Left renal cortex interstitium (tissue), 4 donors: ENCODE measurements around the gene LCTL. TPM values are rescaled to one million over a fixed set of nuclear protein-coding genes. Genes with fewer than 3 reads are reported as not detected.

Experiments used
- DNase-seq, 4 donors: peaks; one replicate each; pipeline ENCODE4 v3.0.0-alpha.2; 2013; ENCODE audit warnings: low read depth in 4 of 4, low spot score in 2 of 4, missing footprints in 1 of 4
- polyA plus RNA-seq, 4 donors: library from polyadenylated mRNA; unstranded; fragments of 120-200 nt; gene quantifications; one replicate each; pipeline ENCODE4 v1.2.1, GENCODE V29; 2013; ENCODE audit not compliant: insufficient read length in 4 of 4

Gene LCTL
- polyA plus RNA-seq, 4 donors, result 0.17 to 0.77 (median 0.23) TPM

DNA sequence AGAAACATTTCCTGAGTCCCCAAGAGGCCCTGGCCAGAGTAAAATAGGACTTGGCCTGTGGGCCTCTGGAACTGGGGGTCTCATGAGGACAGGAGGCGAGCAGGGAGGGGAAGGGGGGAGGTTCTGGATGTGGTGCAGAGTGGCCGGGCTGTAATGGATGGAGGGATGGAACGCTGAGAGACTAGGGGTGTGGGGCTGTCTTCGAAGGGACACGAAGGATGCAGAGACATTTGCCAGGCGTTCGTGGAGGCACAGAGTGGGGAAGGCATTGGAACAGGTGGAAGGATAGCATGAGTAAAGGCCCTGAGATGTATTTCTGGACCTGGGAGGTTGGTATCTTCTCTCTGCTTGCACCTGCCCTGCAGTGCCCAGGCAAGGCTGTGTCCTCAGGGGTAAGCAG lies 2.1 kb upstream of the LCTL start:
- no peak for DNase-seq

- peak; percentile 11 to 55 (median 43) for DNase-seq
Observed at GRCh38 chr15:66566963-66567531, 1.2 kb upstream of the LCTL start.

DNA sequence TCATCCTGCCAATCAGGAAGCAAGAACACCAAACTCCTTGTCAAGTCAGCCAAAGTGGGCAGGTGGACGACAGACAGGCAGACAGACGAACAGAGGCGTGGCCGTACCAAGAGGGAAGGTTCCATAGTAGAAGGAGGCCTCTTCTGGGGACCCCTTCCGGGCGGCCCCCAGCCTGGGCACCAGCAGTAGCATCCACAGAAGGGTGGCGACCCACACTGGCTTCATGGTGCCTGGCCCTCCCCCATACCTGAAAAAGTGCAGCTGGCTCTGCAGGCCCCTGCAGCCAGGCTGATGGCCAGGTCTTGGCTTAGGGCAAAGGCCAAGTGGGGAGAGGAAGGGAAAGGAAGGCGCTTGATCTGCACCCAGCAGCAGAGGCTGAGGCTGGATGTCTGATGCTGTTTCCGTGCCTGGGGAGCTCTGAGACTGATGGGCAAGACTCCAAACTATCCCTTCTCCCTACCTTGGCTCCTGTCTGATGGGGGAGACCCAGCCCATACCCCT lies 607 bp downstream of the LCTL start:
- DNase-seq, result no peak

DNA sequence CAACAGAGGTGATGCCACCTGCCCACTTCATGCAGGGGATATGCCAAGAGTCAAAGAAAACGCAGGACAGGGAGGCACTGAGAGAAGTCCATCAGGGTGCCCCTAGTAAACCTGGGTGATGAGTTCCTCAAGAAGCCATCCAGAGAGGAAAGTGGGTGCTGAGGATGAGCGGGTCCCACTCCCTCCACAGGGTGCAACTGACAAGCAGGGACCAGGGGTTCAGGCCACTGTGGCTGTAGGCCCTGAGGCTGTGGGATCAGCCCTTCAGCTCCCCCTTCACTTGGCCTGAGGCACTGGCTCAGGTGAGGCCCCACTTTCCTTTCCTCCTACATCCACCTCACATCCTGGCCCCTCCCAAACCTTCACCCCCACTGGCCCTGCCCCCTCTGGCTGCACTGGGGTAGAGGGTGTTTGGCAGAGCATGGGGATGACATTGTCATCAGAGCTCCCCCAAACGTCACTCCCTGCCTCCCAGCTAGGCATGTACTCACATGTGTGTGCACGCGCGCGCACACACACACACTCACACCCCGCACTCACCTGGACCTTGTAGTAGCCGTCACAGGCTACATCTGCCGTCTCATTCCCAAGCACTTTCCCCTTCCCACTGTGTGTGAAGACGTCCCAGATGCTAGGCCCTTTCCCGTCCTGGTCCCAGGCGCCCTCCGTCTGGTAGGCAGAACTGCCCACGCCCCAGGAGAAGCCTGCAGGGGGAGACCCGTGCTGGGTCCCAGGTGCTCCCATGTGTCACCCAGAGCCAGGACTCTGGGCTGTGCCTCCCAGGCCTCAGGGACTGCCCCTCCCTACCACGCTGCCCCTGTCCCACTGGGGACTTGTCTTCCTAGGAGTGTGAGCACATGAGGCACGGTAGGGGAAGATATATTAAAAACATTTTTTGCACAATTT lies 1.4 kb downstream of the LCTL start:
- no peak for DNase-seq

- no peak for DNase-seq
Observed at GRCh38 chr15:66563566-66564110, 2.2 kb downstream of the LCTL start.

GRCh38 chr15:66563126-66563525 lies 2.7 kb downstream of the LCTL start:
- no peak for DNase-seq

- DNase-seq, result no peak
Observed at GRCh38 chr15:66560856-66561525, 4.8 kb downstream of the LCTL start.

DNA sequence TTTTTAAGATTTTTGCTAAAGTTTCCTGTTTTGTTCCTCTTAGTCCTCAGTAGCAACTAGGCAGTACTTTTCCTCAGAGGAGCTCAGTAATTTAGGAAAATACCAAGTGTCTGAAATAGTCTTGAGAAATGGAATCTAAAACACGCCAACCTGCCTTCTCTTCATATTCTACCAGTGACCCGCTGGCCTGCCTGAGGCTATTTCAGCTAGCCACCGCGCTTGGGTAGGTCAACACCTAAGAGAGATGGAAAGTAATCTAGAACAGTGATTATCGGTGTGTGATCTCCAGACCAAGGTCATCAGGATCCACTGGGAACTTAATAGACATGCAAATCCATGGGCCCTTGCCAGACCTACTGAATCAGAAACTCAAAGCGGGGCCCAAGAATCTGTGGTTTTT lies 7.5 kb downstream of the LCTL start:
- no peak for DNase-seq

GRCh38 chr15:66555685-66556084 lies 10.1 kb downstream of the LCTL start:
- no peak for DNase-seq

DNA sequence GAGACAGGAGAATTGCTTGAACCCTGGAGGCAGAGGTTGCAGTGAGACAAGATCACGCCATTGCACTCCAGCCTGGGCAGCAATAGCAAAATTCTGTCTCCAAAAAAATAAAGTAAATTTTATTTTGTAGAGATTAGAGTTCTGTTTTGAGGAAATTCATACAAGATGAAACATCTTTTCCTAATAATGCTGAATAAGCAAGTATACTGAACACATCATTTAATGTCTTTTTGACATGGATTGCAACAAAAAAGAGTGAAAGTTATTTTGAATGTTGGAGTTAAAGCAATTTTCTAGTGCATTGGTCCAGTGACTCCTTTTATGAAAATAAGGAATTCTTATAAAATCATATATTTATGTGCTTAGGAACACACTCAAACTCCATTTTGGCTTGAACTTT lies 20.5 kb downstream of the LCTL start:
- no peak for DNase-seq

DNA sequence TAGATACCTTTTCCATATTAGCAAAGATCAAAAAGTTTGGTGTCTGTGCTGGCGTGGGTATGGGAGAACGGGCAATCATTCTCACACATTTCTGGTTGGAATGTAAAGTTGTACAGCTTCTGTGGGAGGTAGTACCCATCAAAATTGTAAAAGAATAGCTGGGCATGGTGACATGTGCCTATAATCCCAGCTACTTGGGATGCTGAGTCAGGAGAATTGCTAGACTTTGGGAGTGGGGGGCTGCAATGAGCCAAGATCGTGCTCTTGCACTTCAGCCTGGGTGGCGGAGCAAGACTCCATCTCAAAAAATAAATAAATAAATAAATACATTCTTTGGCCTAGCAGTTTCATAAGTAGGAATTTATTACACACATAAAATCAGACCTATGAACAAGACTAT lies 22.9 kb downstream of the LCTL start:
- no peak for DNase-seq

DNA sequence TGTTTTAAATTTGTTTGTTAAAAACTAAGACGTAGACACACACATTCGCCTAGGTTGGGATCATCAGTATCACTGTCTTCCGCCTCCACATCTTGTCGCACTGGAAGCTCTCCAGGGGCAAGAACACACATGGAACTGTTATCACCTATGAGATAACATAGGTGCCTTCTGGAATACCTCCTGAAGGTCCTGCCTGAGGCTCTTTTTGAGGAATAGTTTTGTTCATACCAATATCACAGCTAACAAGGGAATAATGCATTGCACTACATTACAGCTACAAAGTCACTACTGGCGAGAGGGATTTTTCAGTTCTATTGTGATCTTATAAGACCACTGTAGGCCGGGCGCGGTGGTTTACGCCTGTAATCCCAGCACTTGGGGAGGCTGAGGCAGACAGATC lies 30.7 kb downstream of the LCTL start:
- DNase-seq, result no peak

- no peak for DNase-seq
Observed at GRCh38 chr15:66524838-66525237, 41.0 kb downstream of the LCTL start.

DNA sequence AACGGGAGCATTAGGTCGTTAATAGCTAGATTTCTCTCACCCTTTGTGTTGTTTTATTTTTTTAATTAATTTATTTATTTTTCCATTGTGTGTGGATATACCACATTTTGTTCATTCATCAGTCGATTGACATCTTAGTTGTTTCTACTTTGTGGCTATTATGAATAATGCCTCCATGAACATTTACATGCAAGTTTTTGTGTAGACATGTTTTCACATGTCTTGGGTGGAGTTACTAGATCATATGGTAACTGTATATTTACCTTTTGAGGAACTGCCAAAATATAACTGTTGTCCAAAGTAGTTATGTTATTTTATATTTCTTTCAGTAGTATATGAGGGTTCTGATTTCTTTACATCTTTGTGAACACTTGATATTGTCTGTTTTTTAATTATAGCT lies 41.9 kb downstream of the LCTL start:
- DNase-seq, result no peak

DNA sequence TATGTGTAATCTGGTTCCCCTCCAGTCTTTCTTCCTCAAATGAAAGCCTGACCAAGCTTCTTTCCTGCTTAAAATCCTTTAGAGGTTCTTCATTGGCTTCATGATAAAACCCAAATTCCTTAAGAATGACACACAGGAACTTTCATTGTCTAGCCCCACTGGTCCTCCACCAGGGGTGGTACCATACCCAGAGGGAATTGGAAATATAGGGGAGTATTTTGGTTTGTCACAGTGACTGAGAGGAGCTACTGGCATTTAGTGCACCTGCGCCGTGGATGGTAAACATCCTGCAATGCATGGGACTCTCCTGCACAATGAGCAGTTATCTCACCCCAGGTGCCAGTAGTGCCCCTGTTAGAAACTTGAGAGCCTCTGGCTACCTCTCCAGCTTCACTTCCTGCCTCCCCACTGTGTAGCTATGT lies 49.9 kb downstream of the LCTL start:
- no peak for DNase-seq

DNA sequence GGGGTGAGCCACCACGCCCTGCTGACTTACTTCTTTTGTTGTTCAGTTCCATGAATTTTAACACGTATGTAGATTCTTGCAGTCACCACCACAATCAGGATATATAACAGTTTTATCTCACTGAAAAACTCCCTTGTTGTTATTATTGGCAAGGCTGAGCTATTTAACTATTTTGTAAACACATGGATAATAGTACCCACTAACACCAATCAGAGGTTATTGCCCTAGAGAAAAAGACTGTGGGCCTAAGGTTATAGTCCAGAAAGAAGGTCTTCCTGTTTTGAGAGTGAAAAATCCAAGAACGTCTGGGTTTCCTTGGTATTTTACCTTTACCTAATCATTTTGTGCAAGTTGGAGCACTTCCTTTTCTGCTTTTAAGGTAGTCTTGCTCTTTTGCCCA lies 51.2 kb downstream of the LCTL start:
- no peak for DNase-seq

DNA sequence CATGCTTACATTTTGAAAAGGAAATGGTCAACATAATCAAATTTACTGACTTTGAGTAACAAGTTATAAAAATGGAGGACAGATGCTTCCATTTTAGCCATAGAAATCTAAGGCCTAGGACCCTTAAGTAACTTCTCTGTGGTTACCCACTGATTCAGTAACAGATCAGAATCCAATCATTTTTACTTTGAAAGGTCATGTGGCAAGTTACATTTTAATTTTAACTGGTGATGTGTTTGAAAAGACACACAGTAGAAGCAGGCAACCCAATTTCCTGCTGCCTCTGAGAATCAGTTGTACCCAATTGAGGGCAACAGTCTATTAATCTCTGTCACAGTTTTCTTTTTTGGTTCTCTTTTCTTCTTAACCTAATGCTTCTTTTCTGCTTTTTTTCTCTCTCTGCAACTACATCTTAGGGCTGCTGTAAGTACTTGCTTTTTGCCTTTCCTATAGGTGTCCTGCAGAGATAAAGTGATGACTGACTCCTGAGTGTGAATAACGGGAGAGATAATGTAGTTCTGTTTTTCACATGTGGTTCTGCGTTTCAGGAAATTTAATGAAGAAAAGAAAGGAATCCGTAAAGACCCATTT lies 57.4 kb downstream of the LCTL start:
- no peak for DNase-seq

DNA sequence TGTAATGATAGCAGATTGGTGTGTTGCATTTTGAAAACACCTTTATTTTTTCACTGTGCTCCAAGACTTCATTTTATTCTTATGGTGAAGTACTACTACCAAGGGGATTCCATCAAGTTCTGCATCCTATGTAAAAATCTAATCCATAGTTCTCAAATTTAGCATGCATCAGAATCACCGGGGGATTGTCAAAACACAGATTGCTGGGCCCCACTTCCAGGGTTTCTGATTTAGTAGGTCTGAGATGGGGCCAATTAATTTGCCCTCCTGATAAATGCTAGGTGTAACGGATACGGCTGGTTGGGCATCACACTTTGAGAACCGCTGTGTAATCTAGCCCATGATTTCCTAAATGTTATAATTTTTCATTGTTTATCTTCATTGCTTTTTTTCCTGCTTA lies 60.0 kb downstream of the LCTL start:
- DNase-seq, result peak in 1 of 4 donors; percentile 13

DNA sequence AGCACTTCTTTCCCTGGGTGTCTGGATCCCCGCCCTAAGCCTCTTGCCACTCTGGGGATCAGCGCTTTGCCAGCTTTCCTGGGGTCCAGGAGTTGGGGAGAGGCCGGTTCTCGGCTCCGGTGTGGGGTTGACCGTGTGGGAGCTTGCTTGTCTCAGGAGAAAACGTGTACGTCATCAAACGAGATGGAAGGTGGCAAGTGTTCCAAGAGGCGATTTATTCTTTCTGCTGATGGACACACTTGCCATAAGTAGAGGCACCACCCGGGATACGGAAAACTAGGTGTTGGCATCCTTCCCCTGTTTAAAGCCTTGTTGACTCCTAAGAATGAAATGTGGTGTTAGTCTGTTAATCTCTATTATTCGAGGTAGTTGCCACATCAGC lies 60.4 kb downstream of the LCTL start:
- DNase-seq, result peak in 1 of 4 donors; percentile 58

DNA sequence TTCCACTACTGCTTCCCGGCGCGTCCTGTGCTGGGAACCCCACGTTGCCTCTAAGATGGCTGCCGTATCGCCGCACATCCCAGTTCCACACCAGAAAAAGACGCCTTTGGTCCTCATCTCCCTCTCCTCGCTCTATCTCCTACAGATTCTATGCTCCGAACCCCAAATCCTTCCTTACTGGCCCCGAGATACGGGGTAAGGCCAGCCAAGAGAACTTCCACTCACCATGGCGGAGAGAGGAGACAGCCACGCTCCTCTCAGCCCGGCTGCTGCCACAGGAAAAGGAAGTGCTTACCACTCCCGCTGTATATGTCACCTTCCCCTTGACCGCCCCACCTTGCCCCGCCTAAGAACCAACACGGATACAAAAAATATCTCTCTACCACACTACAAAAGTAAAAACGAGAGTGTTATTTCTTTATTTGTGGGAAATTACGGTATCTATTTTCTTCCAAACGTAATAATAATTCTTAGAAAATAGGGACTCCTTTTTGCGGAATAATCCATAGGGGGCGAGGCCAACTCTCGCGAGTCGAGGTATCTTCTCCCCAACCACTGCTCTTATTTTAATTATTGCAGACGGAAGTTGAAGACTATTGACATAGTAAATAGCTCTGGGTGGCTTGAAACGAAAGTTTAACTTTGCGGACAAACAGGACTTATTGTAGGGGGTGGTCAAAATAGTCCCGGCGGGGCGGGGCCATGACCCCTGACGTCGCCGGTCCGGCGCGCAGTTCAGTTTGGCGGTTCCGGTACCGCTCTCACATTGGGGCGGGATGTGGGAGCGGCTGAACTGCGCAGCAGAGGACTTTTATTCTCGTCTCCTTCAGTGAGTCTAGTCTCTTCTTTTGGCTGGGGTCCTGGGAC lies 61.0 kb downstream of the LCTL start, which contains the start of the genes RPL4 and ZWILCH:
Gene RPL4 (minus strand): TSS at position 293 of the 867 bp plus-strand sequence. CDS start 65 bp downstream, at position 228.
Gene ZWILCH (plus strand): TSS at position 764 of the 867 bp plus-strand sequence. CDS start 13 bp downstream, at position 777.
- peak; percentile 78 to 98 (median 84) for DNase-seq
